Adrenal gland (tissue), 5 donors: ENCODE data around the gene RGS3.

ENCODE experiments used
- CTCF ChIP-seq, 6 experiments: fragments of 450-650 bp in 4 of 6; fragments of 200-600 bp in 2 of 6; sonication (generic) in 1 of 6; IDR thresholded peaks; 1 replicate in 5 of 6; 2 replicates in 1 of 6; pipeline versions ENCODE4 v1.5.1 to v1.8.0; 2016 to 2021; ENCODE audit warnings: antibody characterized with exemption in 6 of 6, mild to moderate bottlenecking in 2 of 6, moderate library complexity in 1 of 6
- POLR2A ChIP-seq, 2 donors: fragments of 450-650 bp; IDR thresholded peaks; one replicate each; pipeline ENCODE4 v1.6.1; 2017; ENCODE audit warnings: antibody characterized with exemption in 2 of 2, mild to moderate bottlenecking in 2 of 2, moderate library complexity in 1 of 2
- donor health status: DM: no; HTN: no; CAD: no.

DNA sequence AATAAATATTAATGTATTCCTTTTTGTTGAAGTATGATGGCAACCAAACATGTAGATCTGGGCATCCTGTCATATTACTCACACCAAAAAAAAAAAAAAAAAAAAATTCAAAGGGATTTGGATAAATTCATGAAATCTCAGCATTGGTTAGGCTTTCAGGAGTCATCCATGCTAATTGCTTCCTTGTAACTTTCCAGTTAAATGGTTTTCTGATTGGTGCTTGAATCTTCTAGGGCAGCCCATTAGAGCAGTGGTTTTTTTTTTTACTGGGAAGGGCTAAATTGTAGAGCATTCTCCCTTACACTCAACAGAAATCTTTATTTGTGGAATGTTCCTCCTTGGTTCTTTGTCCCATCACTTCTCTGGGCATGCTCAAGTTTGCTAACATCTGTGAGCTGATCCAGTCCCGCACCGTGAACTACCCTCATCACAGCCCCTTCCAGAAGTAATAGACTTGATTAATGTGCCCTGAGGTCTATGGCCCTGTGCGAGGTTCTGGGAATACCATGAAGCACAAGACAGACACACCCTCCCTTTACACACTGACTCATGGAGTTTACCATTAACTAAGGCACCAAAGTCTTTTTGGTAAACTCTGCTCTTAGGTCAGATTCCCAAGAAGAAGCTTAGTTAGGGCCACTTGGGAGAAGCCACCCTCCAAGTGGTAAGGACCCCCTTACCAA lies 56.0 kb downstream of the RGS3 start:
- TF ChIP-seq CTCF (IDR thresholded peaks at IDR 0.05), result no peak
- no peak for TF ChIP-seq POLR2A (IDR thresholded peaks at IDR 0.05)
